Fibroblast of upper back skin (primary cell): Measurements from ENCODE around the gene TCEAL9.
"Not testable (repeated sequence)": the region's sequence is repeated elsewhere in the genome, so short reads cannot be mapped to it uniquely, and the experiment has no call there.

ENCODE experiments used
- DNase-seq: peaks from one replicate; pipeline ENCODE4 v3.0.0-alpha.2; 2013

Gene TCEAL9

GRCh38 chrX:103356130-103356798 lies at the start of gene TCEAL9:
TSS of gene TCEAL9 (plus strand) at chrX:103356506. CDS start at chrX:103357685, 1,179 bp downstream.
- peak; percentile 79 for DNase-seq

GRCh38 chrX:103309860-103310554 lies 46.3 kb upstream of the TCEAL9 start:
- no peak for DNase-seq

GRCh38 chrX:103310555-103311398 lies 45.5 kb upstream of the TCEAL9 start, which contains the start of gene BEX2:
TSS of gene BEX2 (minus strand) at chrX:103310990. CDS start at chrX:103309976, 1,014 bp downstream.
- DNase-seq: peak; percentile 10

GRCh38 chrX:103311399-103311780 lies 44.9 kb upstream of the TCEAL9 start:
- DNase-seq: no peak

- peak; percentile 44 for DNase-seq
These were observed 26.3 kb upstream of the TCEAL9 start, which contains the start of gene TCEAL7 for GRCh38 chrX:103329991-103330390. TSS of gene TCEAL7 (plus strand) at chrX:103330239. CDS start at chrX:103331404, 1,165 bp downstream.

GRCh38 chrX:103330681-103331288 lies 25.5 kb upstream of the TCEAL9 start:
- peak; percentile 14 for DNase-seq

- no peak for DNase-seq
These were observed 17.6 kb upstream of the TCEAL9 start for GRCh38 chrX:103338663-103339062.

- peak; percentile 43 for DNase-seq
These were observed 13.2 kb upstream of the TCEAL9 start for GRCh38 chrX:103343105-103343504.

- DNase-seq: no peak
These were observed 11.7 kb upstream of the TCEAL9 start for GRCh38 chrX:103344606-103345005.

GRCh38 chrX:103347682-103348397 lies 8.5 kb upstream of the TCEAL9 start:
- no peak for DNase-seq

GRCh38 chrX:103356858-103357257 lies 552 bp downstream of the TCEAL9 start:
- no peak for DNase-seq

GRCh38 chrX:103357871-103358270 lies 1.6 kb downstream of the TCEAL9 start:
- DNase-seq: no peak

- DNase-seq: not testable (repeated sequence)
These were observed 3.3 kb downstream of the TCEAL9 start for GRCh38 chrX:103359605-103360004.

GRCh38 chrX:103360092-103360491 lies 3.8 kb downstream of the TCEAL9 start:
- no peak for DNase-seq

GRCh38 chrX:103360916-103361315 lies 4.6 kb downstream of the TCEAL9 start:
- DNase-seq: no peak

- no peak for DNase-seq
These were observed 5.5 kb downstream of the TCEAL9 start for GRCh38 chrX:103361798-103362197.

- peak; percentile 33 for DNase-seq
These were observed 6.2 kb downstream of the TCEAL9 start for GRCh38 chrX:103362474-103362873.

- DNase-seq: no peak
These were observed 6.7 kb downstream of the TCEAL9 start for GRCh38 chrX:103363046-103363445.

GRCh38 chrX:103367502-103367901 lies 11.2 kb downstream of the TCEAL9 start:
- no peak for DNase-seq

- no peak for DNase-seq
These were observed 13.2 kb downstream of the TCEAL9 start for GRCh38 chrX:103369479-103369878.

- DNase-seq: no peak
These were observed 16.6 kb downstream of the TCEAL9 start for GRCh38 chrX:103372886-103373285.

- DNase-seq: no peak
These were observed 17.3 kb downstream of the TCEAL9 start for GRCh38 chrX:103373581-103373980.
